Activated T-helper 1 cell treated with Interleukin-2 at 50 U/mL for 16 hours (primary cell): ENCODE data around the gene C7orf25.
"Not testable (repeated sequence)": the region's sequence is repeated elsewhere in the genome, so short reads cannot be mapped to it uniquely, and the experiment has no call there.

Experiments used
- DNase-seq: peaks from one replicate; pipeline ENCODE4 v3.0.0-alpha.2; 2020; ENCODE audit warnings: low read depth

C7orf25 gene

DNA sequence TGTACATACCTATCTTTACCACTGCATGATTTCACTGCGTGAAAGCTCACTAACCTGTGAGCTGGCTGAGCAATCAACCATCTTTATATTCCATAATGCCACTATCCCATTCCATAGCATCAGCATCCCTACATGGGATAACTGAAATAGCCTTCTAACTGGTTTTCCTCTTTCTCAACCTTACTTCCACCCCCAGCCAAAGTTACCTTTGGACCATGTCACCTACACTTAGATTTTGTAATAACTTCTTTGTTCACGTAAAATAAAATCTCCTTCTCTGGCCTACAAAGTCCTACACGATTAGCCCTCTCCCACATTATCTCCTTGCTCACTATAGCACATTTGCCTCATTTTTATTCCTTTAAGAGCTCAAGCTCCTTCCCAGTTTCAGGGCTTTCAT is 17.6 kb upstream of the C7orf25 start:
- DNase-seq, result no peak

DNA sequence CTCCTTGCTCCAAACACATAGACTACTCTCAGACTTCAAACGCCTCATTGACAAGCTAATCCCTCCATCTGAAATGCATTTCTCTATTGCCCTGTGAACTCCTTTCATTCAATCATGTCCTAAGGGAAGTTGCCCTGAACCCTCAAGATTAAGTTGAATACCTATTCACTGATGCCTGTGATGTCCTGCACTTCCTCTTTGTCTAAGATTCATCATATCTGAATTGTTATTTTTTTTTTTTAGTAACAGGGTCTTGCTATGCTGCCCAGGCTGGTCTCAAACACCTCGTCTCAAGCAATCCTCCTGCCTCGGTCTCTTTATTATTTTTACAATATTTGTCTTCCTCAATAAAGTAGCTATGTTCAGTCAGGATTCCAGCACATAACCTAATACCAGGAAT is 16.9 kb upstream of the C7orf25 start:
- DNase-seq, result no peak

DNA sequence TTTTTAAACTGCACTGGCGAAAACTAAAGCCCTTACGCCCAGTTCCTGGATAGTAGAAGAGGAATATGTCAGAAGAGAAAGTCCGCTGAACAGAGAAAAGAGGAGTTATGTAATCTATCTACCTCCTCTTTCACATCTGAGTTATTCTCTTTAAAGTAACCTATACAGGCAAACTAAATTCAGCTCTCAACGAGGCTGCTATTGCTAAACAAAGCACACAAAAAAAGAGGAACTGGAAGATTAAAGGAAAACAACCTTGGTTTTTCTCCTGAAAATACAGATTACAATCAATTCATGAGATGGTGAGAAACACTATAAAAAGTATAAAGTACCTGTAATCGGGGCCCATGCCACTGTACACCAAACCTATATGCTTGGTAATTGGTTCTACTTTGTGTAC is 14.3 kb upstream of the C7orf25 start:
- DNase-seq, result no peak

DNA sequence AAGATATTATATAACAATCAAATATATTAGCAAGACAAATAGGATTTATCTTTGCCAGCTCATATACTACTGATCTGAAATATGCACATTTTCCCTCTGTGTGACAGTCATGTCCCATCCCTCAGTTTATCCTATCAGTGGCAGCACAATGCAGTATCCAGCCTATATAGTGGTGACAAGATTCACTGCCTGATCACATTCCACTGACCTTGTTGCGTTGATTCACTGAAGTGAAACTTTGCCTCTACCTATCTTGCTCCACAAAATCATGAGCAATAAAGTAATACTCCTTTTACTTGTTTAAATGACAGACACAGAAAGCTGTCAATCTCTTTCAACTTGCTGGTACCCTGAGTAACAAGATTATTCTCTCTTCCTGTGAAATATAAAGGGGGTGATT is 13.8 kb upstream of the C7orf25 start:
- no peak for DNase-seq

DNA sequence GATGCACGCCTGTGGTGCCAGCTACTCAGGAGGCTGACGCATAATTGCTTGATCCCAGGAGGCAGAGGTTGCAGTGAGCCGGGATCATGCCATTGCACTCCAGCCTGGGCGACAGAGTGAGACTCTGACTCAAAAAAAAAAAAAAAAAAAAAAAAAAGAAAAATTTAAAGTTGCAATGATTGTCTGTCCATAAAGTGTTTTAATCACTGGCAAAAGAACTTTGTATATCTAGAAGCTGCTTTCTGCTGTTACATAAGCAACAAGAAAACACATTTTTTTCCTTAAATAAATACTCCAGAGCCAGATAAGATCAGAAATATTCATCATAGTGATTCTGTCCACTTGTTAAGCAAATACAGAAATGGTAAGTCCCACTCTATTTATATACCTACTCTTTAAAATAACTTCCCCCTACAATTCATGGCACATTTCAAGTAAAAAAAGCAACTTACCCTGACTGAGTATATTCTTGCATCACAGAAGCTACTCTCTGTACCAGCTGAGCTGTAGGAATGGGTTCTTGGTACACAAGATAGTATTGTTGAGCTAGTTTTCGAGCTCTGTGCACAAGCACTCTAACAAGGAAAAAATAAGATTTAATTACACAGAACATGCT is 12.5 kb upstream of the C7orf25 start:
- DNase-seq, result no peak

DNA sequence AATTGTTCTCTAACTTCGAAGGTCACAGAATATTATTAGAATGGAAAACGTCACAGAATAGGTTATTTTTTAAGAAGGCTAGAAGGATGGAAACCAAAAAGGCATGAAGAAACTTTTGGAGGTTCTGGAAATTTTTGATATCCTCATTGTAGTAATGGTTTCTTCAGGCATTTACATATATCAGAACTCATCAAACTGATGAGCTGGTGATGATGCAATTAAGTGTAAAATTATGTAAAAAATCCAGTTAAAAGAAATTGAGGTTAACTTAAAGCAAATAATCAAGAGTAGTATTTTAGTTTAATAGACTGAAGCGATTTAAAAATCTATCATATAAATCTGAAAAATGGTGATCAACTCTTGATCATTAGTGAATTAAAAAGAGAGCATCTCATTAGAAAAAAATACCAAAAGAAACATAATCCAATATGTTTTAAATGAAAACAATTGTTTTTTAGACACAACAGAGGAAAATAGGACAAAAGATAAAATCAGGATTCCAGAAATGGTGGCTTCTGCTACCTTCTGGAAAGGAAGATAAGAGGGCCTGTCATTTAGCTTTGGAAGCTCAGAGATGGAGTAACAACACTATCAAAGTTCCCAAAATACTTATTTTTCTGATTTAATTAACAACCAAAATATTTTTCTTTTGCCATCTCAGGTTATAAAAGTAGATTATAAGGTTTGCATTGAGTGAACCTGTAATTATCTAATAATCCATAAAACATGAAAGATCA is 10.3 kb upstream of the C7orf25 start:
- DNase-seq, result no peak

DNA sequence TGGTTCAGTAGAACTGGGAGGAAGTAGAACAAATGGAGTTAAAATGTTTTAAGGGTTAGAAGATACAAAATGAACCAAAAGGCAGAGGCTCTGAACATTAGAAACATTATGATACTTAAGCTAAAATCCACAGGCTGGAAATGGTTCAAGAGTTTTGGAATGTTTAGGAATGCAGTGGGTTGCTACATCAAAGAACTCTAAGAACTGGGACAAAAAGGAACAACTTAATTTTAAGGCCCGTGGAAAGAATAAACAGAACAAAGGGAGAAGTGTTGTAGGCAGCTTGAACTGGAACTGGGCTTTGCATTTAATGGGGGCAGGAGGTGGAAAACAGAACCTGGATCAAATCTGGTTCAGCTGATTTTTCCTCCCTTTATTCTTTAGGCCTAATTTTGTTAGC is 3.5 kb upstream of the C7orf25 start:
- no peak for DNase-seq

DNA sequence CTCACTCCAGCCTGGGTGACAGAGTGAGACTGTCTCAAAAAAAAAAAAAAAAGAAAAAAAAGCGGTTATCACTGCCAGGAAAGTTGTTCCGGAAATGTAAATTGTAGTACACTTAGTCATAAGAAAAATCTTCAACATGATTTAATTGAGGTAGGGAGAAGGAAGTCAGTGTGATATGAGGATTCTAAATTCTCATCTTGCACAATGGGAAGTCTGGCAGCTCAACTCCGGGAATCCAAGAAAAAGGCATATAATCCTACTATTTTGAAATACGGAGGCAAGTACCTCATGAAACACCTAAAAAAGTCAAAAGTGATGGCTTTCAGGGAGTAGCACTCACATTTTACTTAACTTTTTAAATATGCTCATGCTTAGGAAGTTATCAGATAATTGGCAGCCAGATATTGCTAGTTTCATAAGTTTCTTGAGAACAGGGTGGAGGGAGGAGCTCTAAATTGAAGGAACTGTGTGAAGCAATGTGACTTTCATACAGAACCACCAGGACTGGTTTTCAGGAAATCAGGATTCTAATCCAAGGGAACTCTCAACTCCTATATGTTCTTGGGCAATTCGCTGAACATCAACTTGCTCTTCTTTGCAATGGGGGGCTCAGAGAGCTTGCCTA is 2.7 kb upstream of the C7orf25 start:
- no peak for DNase-seq

DNA sequence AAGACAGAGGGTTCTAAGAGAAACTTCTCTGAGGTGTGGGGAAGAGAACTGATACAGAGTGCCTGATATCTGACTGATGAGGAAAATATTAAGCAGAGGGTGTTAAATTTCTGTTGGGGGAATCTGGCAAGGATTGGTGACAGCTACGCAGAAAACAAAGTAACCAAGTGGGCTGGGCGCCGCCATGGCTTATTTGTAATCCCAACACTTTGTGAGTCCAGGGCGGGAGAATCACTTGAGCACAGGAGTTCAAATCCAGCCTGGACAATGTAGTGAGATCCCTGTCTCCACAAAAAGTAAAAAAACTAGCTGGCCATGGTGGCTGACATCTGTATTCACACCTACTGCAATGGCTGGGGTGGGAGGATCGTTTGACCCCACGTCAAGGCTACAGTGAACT is 2.1 kb upstream of the C7orf25 start:
- DNase-seq, result no peak

DNA sequence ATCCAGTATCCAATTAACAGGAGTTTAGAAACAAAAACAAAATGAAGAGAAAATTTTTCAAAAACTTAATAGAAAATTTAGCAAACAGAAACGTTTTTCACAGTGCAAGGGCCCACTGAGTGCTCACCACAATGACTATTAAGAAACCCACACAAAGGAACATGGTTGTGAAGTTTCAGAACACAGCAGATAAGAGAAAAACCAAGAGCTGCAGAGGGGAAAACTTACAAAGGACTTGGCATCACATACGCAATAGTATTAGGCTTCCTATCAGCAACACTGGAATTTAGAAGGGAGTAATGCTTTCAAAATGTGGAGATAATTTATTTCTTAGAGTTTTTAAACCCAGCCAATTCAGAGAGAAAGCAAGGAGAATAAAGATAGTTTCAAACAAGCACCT is 1.7 kb upstream of the C7orf25 start:
- no peak for DNase-seq

DNA sequence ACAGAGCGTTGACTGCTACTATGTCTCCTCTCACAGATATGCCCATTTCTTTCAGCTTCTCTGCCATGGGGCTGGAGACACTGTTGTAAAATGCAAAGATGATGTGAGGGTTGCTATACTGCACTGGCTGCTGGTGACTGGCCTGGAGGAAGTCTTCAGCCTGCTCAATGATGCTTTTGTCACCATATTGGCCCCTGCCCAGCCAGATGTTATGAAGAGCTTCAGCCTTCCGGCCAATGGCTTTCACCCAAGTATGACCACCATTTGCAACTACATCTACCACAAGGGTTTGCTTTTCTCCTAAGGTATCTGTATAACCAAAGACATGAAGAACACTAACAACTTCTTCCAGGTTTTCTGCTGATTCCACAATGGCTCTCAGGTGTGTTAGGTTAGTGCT is 1.6 kb downstream of the C7orf25 start:
- DNase-seq, result no peak

DNA sequence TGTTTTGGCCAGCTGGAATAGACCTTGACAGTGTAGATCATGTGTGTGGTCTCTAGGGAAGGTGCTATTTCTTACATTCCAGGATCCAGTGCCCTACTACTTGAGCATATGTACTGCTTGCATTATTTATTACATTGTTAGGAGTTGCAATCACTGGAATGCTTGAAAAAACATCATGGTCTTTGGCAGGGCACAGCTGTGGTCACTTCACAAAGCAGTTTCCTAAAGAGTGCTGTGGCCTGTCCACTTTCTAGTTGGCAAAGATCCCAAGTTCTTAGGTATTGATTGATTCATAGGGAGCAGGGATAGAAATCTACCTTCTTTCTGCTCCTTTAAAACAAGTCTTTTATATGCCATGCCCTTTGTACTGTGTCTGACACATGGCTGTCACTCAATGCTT is 4.6 kb downstream of the C7orf25 start:
- no peak for DNase-seq

DNA sequence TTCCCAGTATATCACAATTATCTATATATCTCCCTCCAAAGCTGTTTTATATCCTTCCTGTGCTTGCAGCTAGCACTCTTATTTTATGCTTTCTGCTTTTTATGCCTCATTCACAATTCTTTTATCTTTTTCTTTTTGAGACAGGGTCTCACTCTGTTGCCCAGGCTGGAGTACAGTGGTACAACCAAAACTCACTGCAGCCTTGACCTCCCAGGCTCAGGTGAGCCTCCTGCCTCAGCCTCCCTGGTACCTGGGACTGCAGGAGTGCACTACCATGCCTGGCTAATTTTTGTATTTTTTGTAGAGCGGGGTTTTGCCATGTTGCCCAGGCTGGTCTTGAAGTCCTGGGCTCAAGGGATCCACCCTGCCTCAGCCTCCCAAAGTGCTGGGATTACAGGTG is 5.7 kb downstream of the C7orf25 start:
- no peak for DNase-seq

DNA sequence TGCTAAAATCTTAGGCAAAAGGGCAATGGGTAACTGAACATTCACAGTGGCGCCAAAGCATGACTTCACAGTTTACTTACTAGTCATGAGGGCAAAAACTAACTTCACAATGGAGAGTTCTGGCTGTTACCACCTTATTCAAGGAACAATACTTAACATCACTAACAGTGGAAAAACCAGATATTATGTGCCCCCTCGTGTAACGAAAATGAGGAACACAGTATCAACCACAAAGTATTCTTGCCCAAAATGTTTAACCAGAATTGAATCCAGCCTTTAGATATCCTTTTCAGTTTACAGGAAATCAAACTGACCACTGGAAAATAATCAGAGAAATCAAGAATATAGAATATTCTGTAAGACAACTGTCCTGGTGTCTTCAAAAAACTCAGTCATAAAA is 9.5 kb downstream of the C7orf25 start:
- DNase-seq, result no peak

DNA sequence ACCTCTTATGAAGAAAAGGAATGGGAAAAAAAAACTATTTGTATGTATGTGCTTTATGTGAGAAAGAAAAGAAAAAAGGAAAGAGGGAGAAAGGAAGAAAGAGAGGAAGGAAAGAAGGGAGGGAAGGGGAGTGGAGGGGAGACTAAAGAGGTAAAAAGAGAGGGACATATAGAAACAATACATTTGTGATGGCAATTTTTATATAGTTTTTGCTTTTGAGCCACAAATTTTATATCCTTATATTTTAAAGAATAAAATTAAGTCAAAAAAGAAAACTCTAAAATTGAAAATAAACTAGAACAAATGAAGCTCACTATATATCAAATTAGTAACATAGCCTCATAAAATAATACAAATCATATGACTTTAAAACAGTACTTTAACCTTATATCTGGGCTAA is 11.0 kb downstream of the C7orf25 start:
- DNase-seq, result no peak

DNA sequence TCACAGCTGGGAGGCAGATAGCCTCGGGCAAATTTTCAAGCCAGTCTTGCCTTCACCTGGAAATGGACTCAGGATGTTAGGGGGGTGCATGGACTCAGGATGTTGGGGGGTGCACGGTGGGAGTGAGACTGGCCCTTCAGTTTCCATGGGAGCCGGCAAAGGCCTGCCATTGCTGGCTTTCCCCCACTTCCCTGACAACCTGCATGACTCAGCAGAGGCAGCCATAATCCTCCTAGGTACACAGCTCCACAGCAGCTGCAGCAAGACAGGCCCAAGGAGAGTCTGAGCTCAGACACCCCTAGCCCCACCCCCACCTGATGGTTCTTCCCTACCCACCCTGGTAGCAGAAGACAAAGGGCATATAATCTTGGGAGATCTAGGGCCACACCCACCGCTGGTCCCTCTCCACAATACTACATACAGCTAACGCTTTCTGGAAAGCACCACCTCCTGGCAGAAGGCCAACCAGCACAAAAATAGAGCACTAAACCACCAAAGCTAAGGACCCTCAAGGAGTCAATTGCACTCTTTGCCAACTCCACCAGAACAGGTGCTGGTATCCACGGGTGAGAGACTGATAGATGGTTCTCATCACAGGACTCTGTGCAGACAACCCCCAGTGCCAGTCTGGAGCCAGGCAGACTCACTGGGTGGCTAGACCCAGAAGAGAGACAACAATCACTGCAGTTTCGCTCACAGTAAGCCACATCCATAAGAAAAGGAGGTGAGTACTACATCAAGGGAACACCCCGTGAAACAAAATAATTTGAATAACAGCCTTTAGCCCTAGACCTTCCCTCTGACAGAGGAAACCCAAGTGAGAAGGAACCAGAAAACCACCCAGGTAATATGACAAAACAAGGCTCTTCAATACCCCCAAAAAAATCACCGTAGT is 18.3 kb downstream of the C7orf25 start:
- DNase-seq, result no peak

DNA sequence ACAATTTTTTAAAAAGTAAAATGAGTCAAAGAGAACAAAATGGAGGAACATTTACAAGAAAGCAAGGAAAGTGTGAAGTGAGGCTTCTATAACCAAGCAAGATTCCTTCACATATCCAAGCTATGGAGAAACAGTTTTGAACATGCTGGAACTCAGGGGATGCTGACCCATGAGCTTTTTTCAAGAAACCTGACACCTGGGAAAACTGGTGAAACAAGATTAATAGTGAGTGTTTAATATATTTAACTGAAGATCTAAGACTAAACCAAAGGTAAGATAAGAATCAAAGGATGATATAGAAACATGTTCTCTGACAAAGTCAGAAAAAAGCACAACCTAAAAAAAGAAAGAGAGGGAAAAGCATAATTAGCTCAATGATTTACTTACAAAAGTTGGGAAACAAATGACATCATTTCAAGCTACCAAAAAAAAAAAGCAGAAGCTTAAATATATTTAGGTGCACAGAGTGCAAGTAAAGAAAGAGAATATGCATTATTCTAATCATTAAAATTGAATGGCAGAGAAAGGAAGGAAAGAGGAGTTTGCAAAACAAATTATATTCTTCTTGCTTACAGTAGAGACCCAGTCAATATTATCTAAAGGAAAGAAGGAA is 24.9 kb downstream of the C7orf25 start:
- DNase-seq, result no peak

DNA sequence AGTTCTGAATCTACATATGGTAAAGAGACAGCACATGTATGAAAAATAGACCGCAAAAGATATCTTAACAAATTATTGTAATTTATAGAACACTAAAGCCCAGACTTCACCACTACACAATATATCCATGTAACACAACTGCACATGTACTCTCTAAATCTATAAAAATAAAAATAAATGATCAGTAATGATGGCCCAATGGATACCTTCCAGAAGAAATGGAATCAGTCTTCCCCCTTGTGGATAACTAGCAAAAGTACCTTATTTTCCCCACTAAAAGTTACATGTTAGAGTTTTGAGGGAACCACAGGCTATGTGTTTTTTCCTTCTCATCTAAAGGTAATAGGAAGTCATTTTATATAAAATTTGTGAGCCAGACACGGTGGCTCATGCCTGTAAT is 25.7 kb downstream of the C7orf25 start:
- DNase-seq, result no peak

DNA sequence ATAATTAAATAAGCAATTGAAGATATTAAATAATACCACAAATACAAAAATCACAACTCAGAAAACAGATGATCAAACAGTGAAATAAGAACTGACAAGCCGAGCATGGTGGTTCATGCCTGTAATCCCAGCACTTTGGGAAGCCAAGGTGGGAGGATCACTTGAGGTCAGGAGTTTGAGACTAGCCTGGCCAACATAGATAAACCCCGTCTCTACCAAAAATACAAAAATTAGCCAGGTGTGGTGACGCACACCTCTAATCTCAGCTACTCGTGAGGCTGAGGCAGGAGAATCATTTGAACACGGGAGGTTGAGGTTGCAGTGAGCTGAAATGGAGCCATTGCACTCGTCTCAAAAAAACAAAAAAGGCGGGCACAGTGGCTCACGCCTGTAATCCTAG is 26.7 kb downstream of the C7orf25 start:
- DNase-seq, result not testable (repeated sequence)

DNA sequence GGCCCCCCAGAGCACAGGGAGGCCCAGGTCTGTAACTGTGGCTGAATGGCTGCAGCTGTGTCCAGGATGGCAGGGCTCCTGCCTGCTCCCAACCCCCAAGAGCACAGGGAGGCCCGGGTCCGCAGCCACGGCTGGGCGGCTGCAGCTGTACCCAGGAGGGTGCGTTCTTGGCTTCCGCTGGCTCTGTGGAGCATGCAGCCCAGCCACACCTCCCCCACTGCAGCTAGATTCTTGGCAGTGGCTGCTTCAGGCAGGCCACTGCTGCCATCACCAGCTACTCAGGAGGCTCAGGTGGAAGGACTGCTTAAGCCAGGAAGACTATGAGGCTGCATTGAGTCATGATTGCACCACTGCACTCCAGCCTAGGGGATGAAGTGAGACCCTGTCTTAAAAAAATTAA is 27.9 kb downstream of the C7orf25 start:
- no peak for DNase-seq

DNA sequence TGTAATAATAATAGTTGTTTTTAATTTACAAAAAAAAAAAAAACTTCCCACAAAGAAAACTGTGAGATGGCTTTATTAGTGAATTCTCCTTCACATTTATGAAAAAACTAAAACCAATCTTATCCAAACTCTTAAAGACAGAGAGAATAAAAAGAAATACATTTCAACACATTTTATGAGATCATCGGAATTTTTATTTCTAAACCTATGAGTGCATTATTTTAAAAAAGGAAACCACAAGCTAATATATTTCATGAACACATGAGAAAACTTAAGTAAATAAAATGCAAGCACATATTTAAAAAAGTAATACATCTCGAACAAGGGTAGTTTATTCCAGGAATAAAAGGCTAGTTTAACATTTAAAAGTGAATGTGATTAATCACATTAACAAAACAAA is 31.5 kb downstream of the C7orf25 start:
- no peak for DNase-seq

DNA sequence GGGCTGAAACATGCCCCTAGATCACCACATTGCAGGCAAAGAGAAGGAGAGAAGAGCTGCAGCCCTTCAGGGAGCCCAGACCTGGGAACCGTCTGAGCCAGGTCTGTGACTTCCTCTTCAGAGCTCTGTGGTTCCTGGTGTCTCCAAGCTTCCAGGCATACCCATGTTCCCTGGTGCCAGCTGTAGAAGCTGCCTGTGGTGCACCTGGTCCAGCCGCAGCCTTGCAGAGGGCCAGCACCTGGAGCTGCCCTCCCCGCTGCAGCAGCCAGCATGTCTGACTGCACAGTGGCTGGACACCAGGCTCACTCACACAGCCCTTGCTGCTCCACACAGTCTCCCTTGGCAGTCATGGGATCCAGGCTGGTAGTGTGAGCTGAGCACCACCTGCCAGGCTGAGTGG is 33.6 kb downstream of the C7orf25 start:
- DNase-seq, result no peak
